IPS-18a (cell line): Measurements from ENCODE around the gene TVP23A.
"Not testable (repeated sequence)": the region's sequence is repeated elsewhere in the genome, so short reads cannot be mapped to it uniquely, and the experiment has no call there.

ENCODE experiments used
- H3K27ac ChIP-seq: one replicate; pipeline ENCODE4 v1.5.1; 2013; ENCODE audit warnings: low read length
- H3K27me3 ChIP-seq: one replicate; pipeline ENCODE4 v1.6.1; 2013; ENCODE audit warnings: mild to moderate bottlenecking, low read length; ENCODE audit not compliant: control insufficient read depth, insufficient read depth
- H3K36me3 ChIP-seq: one replicate; pipeline ENCODE4 v1.6.1; 2013; ENCODE audit warnings: low read depth, low read length; ENCODE audit not compliant: control insufficient read depth
- H3K4me1 ChIP-seq: one replicate; pipeline ENCODE4 v1.6.1; 2013; ENCODE audit warnings: low read depth, low read length; ENCODE audit not compliant: control insufficient read depth
- H3K4me3 ChIP-seq: one replicate; pipeline ENCODE4 v1.5.1; 2013; ENCODE audit warnings: low read length
- H3K9ac ChIP-seq: one replicate; pipeline ENCODE4 v1.6.1; 2013; ENCODE audit warnings: mild to moderate bottlenecking, low read length, moderate library complexity
- H3K9me3 ChIP-seq: one replicate; pipeline ENCODE4 v1.6.1; 2013; ENCODE audit warnings: low read depth, low read length; ENCODE audit not compliant: control insufficient read depth

TVP23A gene

GRCh38 chr16:10741844-10742243, 76.8 kb downstream of the TVP23A start:
- H3K4me3 ChIP-seq, result no peak overlapping the region
- no peaks in the 10 kb centered on the region for H3K9me3 ChIP-seq
- no peak overlapping the region for H3K9ac ChIP-seq
- H3K36me3 ChIP-seq, result no peaks in the 10 kb centered on the region
- H3K4me1 ChIP-seq, result peaks cover 5% of the 10 kb centered on the region
- no peak overlapping the region for H3K27ac ChIP-seq
- no peaks in the 10 kb centered on the region for H3K27me3 ChIP-seq

GRCh38 chr16:10741249-10741648, 77.3 kb downstream of the TVP23A start:
- H3K27me3 ChIP-seq, H3K27ac ChIP-seq: not testable (repeated sequence)

GRCh38 chr16:10740845-10741208, 77.8 kb downstream of the TVP23A start:
- H3K4me1 ChIP-seq, result peaks cover 5% of the 10 kb centered on the region

More at GRCh38 chr16:10741249-10741648, 77.3 kb downstream of the TVP23A start:
- not testable (repeated sequence) for H3K4me3 ChIP-seq, H3K36me3 ChIP-seq, H3K4me1 ChIP-seq, H3K9me3 ChIP-seq, H3K9ac ChIP-seq

GRCh38 chr16:10740000-10740844, 78.4 kb downstream of the TVP23A start:
- no peaks in the 10 kb centered on the region for H3K27me3 ChIP-seq
- no peak overlapping the region for H3K9ac ChIP-seq
- no peak overlapping the region for H3K4me3 ChIP-seq
- no peaks in the 10 kb centered on the region for H3K36me3 ChIP-seq
- peaks cover 5% of the 10 kb centered on the region for H3K4me1 ChIP-seq
- H3K9me3 ChIP-seq, result no peaks in the 10 kb centered on the region
- H3K27ac ChIP-seq, result no peak overlapping the region

More at GRCh38 chr16:10740845-10741208, 77.8 kb downstream of the TVP23A start:
- Histone ChIP-seq H3K9ac (no peak overlapping the region), H3K27me3 (no peaks in the 10 kb centered on the region), H3K27ac (no peak overlapping the region), H3K4me3 (no peak overlapping the region), H3K9me3 (no peaks in the 10 kb centered on the region), H3K36me3 (no peaks in the 10 kb centered on the region)

GRCh38 chr16:10738231-10739077, 80.1 kb downstream of the TVP23A start:
- Histone ChIP-seq H3K9ac (no peak overlapping the region), H3K27ac (no peak overlapping the region), H3K9me3 (no peaks in the 10 kb centered on the region), H3K36me3 (no peaks in the 10 kb centered on the region), H3K4me3 (no peak overlapping the region), H3K27me3 (no peaks in the 10 kb centered on the region), H3K4me1 (peaks cover 4% of the 10 kb centered on the region)

- Histone ChIP-seq H3K27me3 (no peaks in the 10 kb centered on the region), H3K27ac (no peak overlapping the region), H3K36me3 (no peaks in the 10 kb centered on the region), H3K9me3 (no peaks in the 10 kb centered on the region), H3K9ac (peak overlapping the region; percentile 17), H3K4me1 (no peaks in the 10 kb centered on the region), H3K4me3 (no peak overlapping the region)
Observed at GRCh38 chr16:10737068-10737625, 81.4 kb downstream of the TVP23A start.

GRCh38 chr16:10731790-10732189, 86.8 kb downstream of the TVP23A start:
- no peaks in the 10 kb centered on the region for H3K27me3 ChIP-seq
- no peak overlapping the region for H3K9ac ChIP-seq
- H3K9me3 ChIP-seq, result no peaks in the 10 kb centered on the region
- no peaks in the 10 kb centered on the region for H3K4me1 ChIP-seq
- H3K27ac ChIP-seq, result no peak overlapping the region
- H3K36me3 ChIP-seq, result no peaks in the 10 kb centered on the region
- no peak overlapping the region for H3K4me3 ChIP-seq

DNA sequence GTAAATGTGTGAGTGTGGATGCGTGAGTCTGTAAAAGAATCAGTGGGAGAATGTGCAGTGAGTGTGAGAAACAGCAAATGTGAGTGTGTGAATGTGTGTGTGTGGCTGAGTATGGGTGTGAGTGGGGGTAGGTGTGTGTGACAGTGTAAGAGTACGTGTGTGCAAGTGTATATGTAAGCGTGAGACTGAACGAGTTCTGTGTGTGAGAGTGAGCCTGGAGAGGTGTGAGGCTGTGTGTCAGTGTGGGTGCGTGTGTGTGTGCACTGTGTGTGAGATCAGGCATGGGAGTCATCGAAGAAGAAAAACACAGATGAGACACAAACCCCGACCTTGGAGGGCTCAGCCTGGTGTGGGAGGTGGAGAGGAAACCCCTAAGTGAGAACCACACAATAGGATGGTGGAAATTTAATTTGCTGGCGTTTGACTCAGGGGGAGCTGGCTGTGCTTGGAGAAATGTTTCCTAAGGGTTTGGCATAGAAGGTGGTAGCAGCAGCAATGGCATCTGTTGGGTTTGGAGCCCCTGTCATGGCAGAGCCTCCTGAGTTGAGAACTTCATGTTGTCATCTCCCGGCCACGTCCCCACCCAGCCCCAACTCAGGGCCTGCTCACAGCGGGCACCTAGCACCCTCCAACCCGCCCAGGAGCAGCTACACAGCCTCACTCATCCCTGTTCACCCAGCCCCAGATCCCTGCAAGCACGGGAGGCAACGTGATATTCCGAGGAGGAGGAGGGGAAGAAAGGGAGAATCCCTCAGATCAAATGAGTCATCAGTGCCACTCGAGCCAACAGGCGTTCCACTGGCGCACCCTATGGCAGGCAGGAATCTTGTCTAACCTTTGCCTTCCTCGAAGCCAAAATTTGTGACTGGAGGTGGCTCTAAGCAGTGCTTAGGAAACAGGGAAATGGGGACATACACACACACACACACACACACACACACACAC, 89.2 kb downstream of the TVP23A start:
- Histone ChIP-seq H3K9me3 (no peaks in the 10 kb centered on the region), H3K27ac (no peak overlapping the region), H3K36me3 (no peaks in the 10 kb centered on the region), H3K9ac (no peak overlapping the region), H3K27me3 (no peaks in the 10 kb centered on the region), H3K4me1 (no peaks in the 10 kb centered on the region), H3K4me3 (no peak overlapping the region)

GRCh38 chr16:10728003-10728887, 90.3 kb downstream of the TVP23A start:
- Histone ChIP-seq H3K4me3 (no peak overlapping the region), H3K9me3 (no peaks in the 10 kb centered on the region), H3K27ac (no peak overlapping the region), H3K4me1 (no peaks in the 10 kb centered on the region), H3K36me3 (no peaks in the 10 kb centered on the region), H3K27me3 (no peaks in the 10 kb centered on the region), H3K9ac (no peak overlapping the region)
